HCT116 (cell line): ENCODE results near the gene STK17A. TPM values are rescaled to one million over a fixed set of nuclear protein-coding genes. Genes with fewer than 3 reads are reported as not detected.

Experiments
- ATAC-seq: fragments of 200-7000 bp; cut with Tn5 transposase; 2 replicates; pipeline ENCODE4 v1.9.1; 2020; ENCODE audit warnings: mild to moderate bottlenecking, moderate library complexity
- BruUV-seq: library from RNA; stranded (reverse); fragments of 400-500 nt; replicated peaks from 2 replicates; lab custom pipeline; 2021; lab: Mats Ljungman, UMichigan
- CTCF ChIA-PET: fragments of 300-600 bp; sonication (Branson Sonifier 250); formaldehyde crosslinking; loops from one replicate; lab custom pipeline; 2021; ENCODE audit warnings: antibody characterized with exemption; lab: Charles Lee
- POLR2A ChIA-PET: fragments of 300-600, 350-600 bp; sonication (Branson Sonifier 250); formaldehyde crosslinking; loops from one replicate; lab custom pipeline; 2021; ENCODE audit warnings: antibody characterized with exemption; lab: Charles Lee
- RAD21 ChIA-PET, 2 experiments: fragments of 300-600 bp; sonication (Branson Sonifier 250); formaldehyde crosslinking; loops; one replicate each; lab custom pipeline; 2023; ENCODE audit warnings: low total read pairs in 2 of 2; ENCODE audit not compliant: uncharacterized antibody in 2 of 2, unreplicated experiment in 2 of 2, low non-redundant PET in 1 of 2; lab: Charles Lee
- DNase-seq: peaks from one replicate; pipeline ENCODE4 v3.0.0-alpha.2; 2010; ENCODE audit warnings: low read depth, low spot score
- H2AFZ ChIP-seq: fragments of 200-600 bp; shearing (Covaris generic), sonication (generic); 2 replicates; pipeline ENCODE4 v1.6.1; 2017; ENCODE audit warnings: low read depth, mixed run types, mixed read lengths, antibody characterized with exemption, low read length; ENCODE audit not compliant: poor library complexity, severe bottlenecking
- H3K27ac ChIP-seq: 2 replicates; pipeline ENCODE4 v1.5.1; 2012; ENCODE audit warnings: low read depth, low read length
- H3K27me3 ChIP-seq: fragments of 200-600 bp; sonication (generic); 2 replicates; pipeline ENCODE4 v1.6.1; 2016; ENCODE audit warnings: mixed run types, low read length, mixed read lengths; ENCODE audit not compliant: insufficient read depth
- H3K36me3 ChIP-seq, 2 experiments: fragments of 200-500 bp in 1 of 2; fragments of 200-600 bp in 1 of 2; sonication (Bioruptor generic) in 1 of 2; sonication (generic) in 1 of 2; 2 replicates each; pipeline versions ENCODE4 v1.5.1 to v1.6.1; 2014 to 2016; ENCODE audit warnings: low read length in 2 of 2, inconsistent platforms in 1 of 2, mixed read lengths in 1 of 2, mixed run types in 1 of 2; ENCODE audit not compliant: insufficient read depth in 2 of 2, control insufficient read depth in 1 of 2
- H3K4me1 ChIP-seq, 2 experiments: fragments of 200-600 bp in 1 of 2; sonication (generic) in 1 of 2; 2 replicates each; pipeline versions ENCODE4 v1.5.1 to v1.6.1; 2012 to 2017; ENCODE audit warnings: low read length in 2 of 2, inconsistent platforms in 1 of 2, mild to moderate bottlenecking in 1 of 2, mixed read lengths in 1 of 2, mixed run types in 1 of 2, moderate library complexity in 1 of 2; ENCODE audit not compliant: insufficient read depth in 2 of 2, control insufficient read depth in 1 of 2
- H3K4me2 ChIP-seq: fragments of 200-600 bp; sonication (generic); 2 replicates; pipeline ENCODE4 v1.6.1; 2017; ENCODE audit warnings: mixed run types, low read length, mixed read lengths
- H3K4me3 ChIP-seq, 2 experiments: fragments of 200-600 bp in 1 of 2; sonication (generic) in 1 of 2; replicated peaks in 1 of 2; 2 replicates each; pipeline ENCODE4 v1.5.1; 2011 to 2016; ENCODE audit warnings: low read length in 2 of 2, control low read depth in 1 of 2, low read depth in 1 of 2, mild to moderate bottlenecking in 1 of 2, mixed read lengths in 1 of 2, mixed run types in 1 of 2
- H3K79me2 ChIP-seq: fragments of 200-600 bp; sonication (generic); 2 replicates; pipeline ENCODE4 v1.6.1; 2017; ENCODE audit warnings: mild to moderate bottlenecking, mixed run types, low read length, moderate library complexity, mixed read lengths; ENCODE audit not compliant: insufficient read depth
- H3K9ac ChIP-seq: fragments of 200-600 bp; sonication (generic); 2 replicates; pipeline ENCODE4 v1.6.1; 2016; ENCODE audit warnings: low read length, mixed read lengths
- H3K9me2 ChIP-seq: fragments of 200-600 bp; sonication (generic), shearing (Covaris generic); 2 replicates; pipeline ENCODE4 v1.6.1; 2017; ENCODE audit warnings: mixed run types, mild to moderate bottlenecking, moderate library complexity; ENCODE audit not compliant: insufficient read depth
- H3K9me3 ChIP-seq, 2 experiments: fragments of 200-500 bp in 1 of 2; fragments of 200-600 bp in 1 of 2; sonication (Bioruptor generic) in 1 of 2; sonication (generic) in 1 of 2; 2 replicates each; pipeline ENCODE4 v1.6.1; 2014 to 2017; ENCODE audit warnings: low read length in 2 of 2, mixed read lengths in 2 of 2, inconsistent platforms in 1 of 2, low read depth in 1 of 2, mild to moderate bottlenecking in 1 of 2, mixed run types in 1 of 2, moderate library complexity in 1 of 2; ENCODE audit not compliant: control insufficient read depth in 1 of 2, insufficient read depth in 1 of 2
- H4K20me1 ChIP-seq: fragments of 200-600 bp; sonication (generic), shearing (Covaris generic); 2 replicates; pipeline ENCODE4 v1.6.1; 2017; ENCODE audit warnings: mixed run types, mild to moderate bottlenecking, moderate library complexity; ENCODE audit not compliant: insufficient read depth
- CBX3 ChIP-seq: IDR thresholded peaks from 2 replicates; pipeline ENCODE4 v1.6.1; 2012; ENCODE audit warnings: low read depth
- CEBPB ChIP-seq: IDR thresholded peaks from 2 replicates; pipeline ENCODE4 v1.6.1; 2012; ENCODE audit warnings: low read depth
- EGR1 ChIP-seq: IDR thresholded peaks from 2 replicates; pipeline ENCODE4 v1.6.1; 2012; ENCODE audit warnings: low read depth
- ELF1 ChIP-seq: IDR thresholded peaks from 2 replicates; pipeline ENCODE4 v1.6.1; 2012; ENCODE audit warnings: low read depth, borderline replicate concordance
- EZH2 ChIP-seq: fragments of 200-600 bp; sonication (generic); IDR thresholded peaks from 2 replicates; pipeline ENCODE4 v1.6.1; 2017; ENCODE audit warnings: antibody characterized with exemption, mixed run types
- JUND ChIP-seq: IDR thresholded peaks from 2 replicates; pipeline ENCODE4 v1.6.1; 2012
- POLR2AphosphoS5 ChIP-seq: IDR thresholded peaks from 2 replicates; pipeline ENCODE4 v1.6.1; 2011; ENCODE audit warnings: mild to moderate bottlenecking, low read depth, low read length, moderate library complexity
- RAD21 ChIP-seq: IDR thresholded peaks from 2 replicates; pipeline ENCODE4 v1.6.1; 2012; ENCODE audit warnings: low read depth, mild to moderate bottlenecking
- SP1 ChIP-seq: IDR thresholded peaks from 2 replicates; pipeline ENCODE4 v1.6.1; 2012; ENCODE audit warnings: low read depth
- SRF ChIP-seq: IDR thresholded peaks from 2 replicates; pipeline ENCODE4 v1.6.1; 2012; ENCODE audit warnings: low read depth
- TCF7L2 ChIP-seq: IDR thresholded peaks from 2 replicates; pipeline ENCODE4 v1.7.0; 2011; ENCODE audit warnings: borderline replicate concordance, inconsistent platforms; ENCODE audit not compliant: insufficient read depth, insufficient read length; ENCODE audit errors: extremely low read depth
- YY1 ChIP-seq: IDR thresholded peaks from 2 replicates; pipeline ENCODE4 v1.6.1; 2011; ENCODE audit warnings: low read length, low read depth, moderate library complexity, mild to moderate bottlenecking; ENCODE audit not compliant: insufficient replicate concordance; ENCODE audit errors: extremely low read depth
- ZNF274 ChIP-seq: fragments of 200-500 bp; sonication (Bioruptor generic); IDR thresholded peaks from 2 replicates; pipeline ENCODE4 v1.6.1; 2014; ENCODE audit warnings: mild to moderate bottlenecking, low read depth, low read length, inconsistent platforms
- intact Hi-C: fragments of 100-400 bp; cut with micrococcal nuclease; formaldehyde crosslinking; loops from 2 replicates; pipeline ENCODE4 v1.10.0; 2022
- total RNA-seq: library from RNA; stranded (reverse); gene quantifications from one replicate; pipeline ENCODE4 v1.2.1, GENCODE V29; 2021; ENCODE audit not compliant: unreplicated experiment
- TF ChIP-seq, protein P1 (sequence below): IDR thresholded peaks from 2 replicates; pipeline ENCODE4 v1.6.1; 2011; ENCODE audit warnings: mild to moderate bottlenecking, low read length, moderate library complexity; ENCODE audit not compliant: insufficient replicate concordance; ENCODE audit errors: extremely low read depth
- TF ChIP-seq, protein P2 (sequence below): IDR thresholded peaks from 2 replicates; pipeline ENCODE4 v1.6.1; 2012

STK17A gene
- total RNA-seq, 1 experiment from 2014 or later: 14.8 TPM

DNA sequence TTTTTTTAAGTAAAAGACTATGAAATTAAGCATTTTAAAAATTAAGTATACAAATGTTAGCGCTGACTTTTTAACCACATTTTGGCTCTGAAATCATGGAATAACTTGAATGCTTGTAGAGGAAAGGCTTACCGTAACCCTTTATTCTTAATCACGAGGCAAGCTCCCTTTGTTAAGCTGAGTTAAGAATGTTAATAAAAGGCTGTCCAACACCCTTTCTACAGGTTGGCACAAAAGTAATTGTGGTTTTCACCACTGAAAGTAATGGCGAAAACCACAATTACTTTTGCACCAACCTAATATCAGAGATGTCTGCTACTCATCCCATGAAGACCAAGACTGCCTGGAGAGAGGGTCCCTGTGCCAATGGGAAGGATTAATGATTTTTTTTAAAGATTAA, 70.6 kb downstream of the STK17A start (continued):
- TF ChIP-seq, protein P1, sequence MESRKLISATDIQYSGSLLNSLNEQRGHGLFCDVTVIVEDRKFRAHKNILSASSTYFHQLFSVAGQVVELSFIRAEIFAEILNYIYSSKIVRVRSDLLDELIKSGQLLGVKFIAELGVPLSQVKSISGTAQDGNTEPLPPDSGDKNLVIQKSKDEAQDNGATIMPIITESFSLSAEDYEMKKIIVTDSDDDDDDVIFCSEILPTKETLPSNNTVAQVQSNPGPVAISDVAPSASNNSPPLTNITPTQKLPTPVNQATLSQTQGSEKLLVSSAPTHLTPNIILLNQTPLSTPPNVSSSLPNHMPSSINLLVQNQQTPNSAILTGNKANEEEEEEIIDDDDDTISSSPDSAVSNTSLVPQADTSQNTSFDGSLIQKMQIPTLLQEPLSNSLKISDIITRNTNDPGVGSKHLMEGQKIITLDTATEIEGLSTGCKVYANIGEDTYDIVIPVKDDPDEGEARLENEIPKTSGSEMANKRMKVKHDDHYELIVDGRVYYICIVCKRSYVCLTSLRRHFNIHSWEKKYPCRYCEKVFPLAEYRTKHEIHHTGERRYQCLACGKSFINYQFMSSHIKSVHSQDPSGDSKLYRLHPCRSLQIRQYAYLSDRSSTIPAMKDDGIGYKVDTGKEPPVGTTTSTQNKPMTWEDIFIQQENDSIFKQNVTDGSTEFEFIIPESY: no peak
- TF ChIP-seq ELF1: no peak
- no peak for TF ChIP-seq RAD21
- no peak for TF ChIP-seq SP1
- no peak for TF ChIP-seq TCF7L2

DNA sequence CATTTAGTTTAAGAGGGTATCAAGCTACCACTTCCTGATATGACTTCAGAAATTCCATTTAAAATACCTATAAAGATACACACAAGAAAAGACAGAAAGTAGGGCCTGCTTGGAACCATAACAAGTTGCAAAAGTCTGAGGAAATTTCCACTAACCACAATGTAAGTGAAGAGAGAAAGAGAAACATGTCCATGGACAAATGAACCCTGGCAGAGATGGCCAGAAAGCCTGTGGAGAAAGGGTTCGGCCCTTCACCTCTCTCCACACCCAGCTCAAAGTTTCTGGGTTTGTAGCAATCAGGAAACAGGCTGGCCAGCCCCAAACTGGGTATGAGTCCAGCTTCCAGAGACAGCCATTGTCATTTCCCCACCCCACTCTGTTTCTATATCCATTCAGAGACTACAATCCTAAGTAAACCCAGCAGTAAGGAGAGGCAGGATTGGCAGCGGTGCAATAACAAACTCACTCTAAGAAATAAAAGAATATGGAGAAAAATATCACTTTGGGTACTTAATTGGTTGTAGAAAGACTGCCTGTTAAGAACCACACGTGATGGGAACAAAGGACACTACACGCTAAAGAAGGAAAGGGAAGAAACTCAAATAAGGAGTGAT, 71.1 kb downstream of the STK17A start:
- H3K27me3 ChIP-seq: no peaks in the 10 kb centered on the region
- POLR2A ChIA-PET: no interaction called here
- H3K9ac ChIP-seq: no peak overlapping the region
- no TSS peak for BruUV-seq
- H4K20me1 ChIP-seq: no peaks in the 10 kb centered on the region; the same call in 1 of the 2 replicates
- no peak for DNase-seq
- ATAC-seq: no peak
- RAD21 ChIA-PET: no interaction called here
- no peaks in the 10 kb centered on the region for H3K36me3 ChIP-seq
- no peak overlapping the region for H3K4me2 ChIP-seq
- CTCF ChIA-PET: no interaction called here
- peaks cover 38 to 44% of the 10 kb centered on the region in 2 experiments for H3K4me1 ChIP-seq
- TF ChIP-seq EGR1 (no peak), JUND (no peak), TCF7L2 (no peak), SRF (no peak), POLR2AphosphoS5 (no peak), ZNF274 (no peak), YY1 (no peak), EZH2 (no peak), CEBPB (no peak), CBX3 (no peak)
- TF ChIP-seq, protein P2, sequence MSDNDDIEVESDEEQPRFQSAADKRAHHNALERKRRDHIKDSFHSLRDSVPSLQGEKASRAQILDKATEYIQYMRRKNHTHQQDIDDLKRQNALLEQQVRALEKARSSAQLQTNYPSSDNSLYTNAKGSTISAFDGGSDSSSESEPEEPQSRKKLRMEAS: no peak
- TF ChIP-seq, protein P1: no peak
- H3K79me2 ChIP-seq: peaks cover 92% of the 10 kb centered on the region
- H3K4me3 ChIP-seq: no peak overlapping the region
- no peaks in the 10 kb centered on the region for H3K9me3 ChIP-seq
- H2AFZ ChIP-seq: no peak overlapping the region
- no peaks in the 10 kb centered on the region for H3K9me2 ChIP-seq
- no peak overlapping the region for H3K27ac ChIP-seq
- intact Hi-C loops: no loop called here
